Mesenchymal stem cell (in vitro differentiated cells and primary cell): Measurements from ENCODE around the gene TRA2A.
"Not testable (repeated sequence)": the region's sequence is repeated elsewhere in the genome, so short reads cannot be mapped to it uniquely, and the experiment has no call there.

Experiments
- DNase-seq: peaks from one replicate; pipeline ENCODE4 v3.0.0-alpha.2; 2013
- H2AFZ ChIP-seq: one replicate; pipeline ENCODE4 v1.6.1; 2013; ENCODE audit warnings: low read depth, mild to moderate bottlenecking, control low read depth, inconsistent platforms, low read length, moderate library complexity
- H2AK5ac ChIP-seq: 2 replicates; pipeline ENCODE4 v1.6.1; 2013; ENCODE audit warnings: low read length, moderate library complexity, mild to moderate bottlenecking, inconsistent platforms; ENCODE audit not compliant: severe bottlenecking
- H2BK120ac ChIP-seq: one replicate; pipeline ENCODE4 v1.6.1; 2013; ENCODE audit warnings: low read depth, mild to moderate bottlenecking, inconsistent platforms, low read length, moderate library complexity
- H2BK12ac ChIP-seq, 2 experiments: one replicate each; pipeline ENCODE4 v1.6.1; 2013; ENCODE audit warnings: inconsistent platforms in 2 of 2, low read length in 2 of 2, mild to moderate bottlenecking in 2 of 2, moderate library complexity in 2 of 2, control low read depth in 1 of 2
- H2BK15ac ChIP-seq: one replicate; pipeline ENCODE4 v1.6.1; 2013; ENCODE audit warnings: mild to moderate bottlenecking, low read depth, inconsistent platforms; ENCODE audit not compliant: poor library complexity, severe bottlenecking
- H2BK5ac ChIP-seq: 2 replicates; pipeline ENCODE4 v1.6.1; 2013; ENCODE audit warnings: low read depth, mild to moderate bottlenecking, low read length, control low read depth, inconsistent platforms; ENCODE audit not compliant: poor library complexity, severe bottlenecking
- H3K14ac ChIP-seq, 2 experiments: one replicate each; pipeline ENCODE4 v1.6.1; 2013; ENCODE audit warnings: inconsistent platforms in 2 of 2, low read length in 2 of 2, control low read depth in 1 of 2, mild to moderate bottlenecking in 1 of 2, moderate library complexity in 1 of 2
- H3K18ac ChIP-seq, 2 experiments: one replicate each; pipeline ENCODE4 v1.6.1; 2013; ENCODE audit warnings: inconsistent platforms in 2 of 2, low read length in 2 of 2, control low read depth in 1 of 2, low read depth in 1 of 2, mild to moderate bottlenecking in 1 of 2
- H3K23ac ChIP-seq, 2 experiments: one replicate each; pipeline ENCODE4 v1.6.1; 2013; ENCODE audit warnings: inconsistent platforms in 2 of 2, low read length in 2 of 2, mild to moderate bottlenecking in 2 of 2, moderate library complexity in 2 of 2, control low read depth in 1 of 2
- H3K27ac ChIP-seq: 2 replicates; pipeline ENCODE4 v1.5.1; 2013; ENCODE audit warnings: mild to moderate bottlenecking, moderate library complexity, low read length, control low read depth, inconsistent platforms; ENCODE audit not compliant: poor library complexity, severe bottlenecking
- H3K27me3 ChIP-seq, 2 experiments: 2 replicates each; pipeline versions ENCODE4 v1.6.1 to v1.7.0; 2013; ENCODE audit warnings: low read length in 2 of 2, mild to moderate bottlenecking in 2 of 2, moderate library complexity in 2 of 2, control low read depth in 1 of 2, inconsistent platforms in 1 of 2; ENCODE audit not compliant: control insufficient read depth in 1 of 2, insufficient read depth in 1 of 2
- H3K36me3 ChIP-seq, 2 experiments: 2 replicates each; pipeline versions ENCODE4 v1.6.1 to v1.7.0; 2013; ENCODE audit warnings: low read length in 2 of 2, control low read depth in 1 of 2, inconsistent platforms in 1 of 2, low read depth in 1 of 2, mild to moderate bottlenecking in 1 of 2; ENCODE audit not compliant: insufficient read depth in 2 of 2, control insufficient read depth in 1 of 2
- H3K4ac ChIP-seq, 2 experiments: one replicate each; pipeline ENCODE4 v1.6.1; 2013; ENCODE audit warnings: inconsistent platforms in 2 of 2, low read length in 2 of 2, mild to moderate bottlenecking in 2 of 2, moderate library complexity in 2 of 2, control low read depth in 1 of 2, low read depth in 1 of 2
- H3K4me1 ChIP-seq: 2 replicates; pipeline ENCODE4 v1.6.1; 2013; ENCODE audit warnings: low read depth, low read length, control low read depth; ENCODE audit not compliant: control insufficient read depth, insufficient read depth
- H3K4me2 ChIP-seq: 2 replicates; pipeline ENCODE4 v1.6.1; 2013; ENCODE audit warnings: low read length, mild to moderate bottlenecking, inconsistent platforms; ENCODE audit not compliant: poor library complexity, severe bottlenecking
- H3K4me3 ChIP-seq, 2 experiments: 2 replicates each; pipeline versions ENCODE4 v1.5.1 to v1.7.0; 2013; ENCODE audit warnings: low read length in 2 of 2, mild to moderate bottlenecking in 2 of 2, control low read depth in 1 of 2, low read depth in 1 of 2; ENCODE audit not compliant: insufficient read depth in 1 of 2
- H3K79me1 ChIP-seq: replicated peaks from 2 replicates; pipeline ENCODE4 v1.6.1; 2013; ENCODE audit warnings: mild to moderate bottlenecking, control low read depth, low read length, inconsistent platforms; ENCODE audit not compliant: poor library complexity, severe bottlenecking
- H3K9ac ChIP-seq: 2 replicates; pipeline ENCODE4 v1.7.0; 2013; ENCODE audit warnings: mild to moderate bottlenecking, low read length, moderate library complexity
- H3K9me3 ChIP-seq: 2 replicates; pipeline ENCODE4 v1.7.0; 2013; ENCODE audit warnings: mild to moderate bottlenecking, low read length; ENCODE audit not compliant: control insufficient read depth
- H4K8ac ChIP-seq: one replicate; pipeline ENCODE4 v1.6.1; 2013; ENCODE audit warnings: inconsistent platforms, mild to moderate bottlenecking, low read length, moderate library complexity
- H4K91ac ChIP-seq: one replicate; pipeline ENCODE4 v1.6.1; 2013; ENCODE audit warnings: mild to moderate bottlenecking, low read length, inconsistent platforms
- WGBS: methylation state at CpG from one replicate; pipeline ENCODE4 v1.1.7; 2013; ENCODE audit warnings: mixed read lengths; 5-methylcytosine and 5-hydroxymethylcytosine counted together

Gene TRA2A

GRCh38 chr7:23488714-23489113 is 43.1 kb downstream of the TRA2A start:
- not testable (repeated sequence) for H3K18ac ChIP-seq, H2AFZ ChIP-seq, H3K4me1 ChIP-seq, H3K27me3 ChIP-seq, H2BK15ac ChIP-seq, H3K4ac ChIP-seq, H3K27ac ChIP-seq, H3K4me2 ChIP-seq, H2BK120ac ChIP-seq, H3K79me1 ChIP-seq, H3K9me3 ChIP-seq, H2AK5ac ChIP-seq, H2BK12ac ChIP-seq, H3K36me3 ChIP-seq, DNase-seq, H2BK5ac ChIP-seq, H3K4me3 ChIP-seq, H3K9ac ChIP-seq, H4K8ac ChIP-seq, H3K14ac ChIP-seq, H3K23ac ChIP-seq, H4K91ac ChIP-seq
- WGBS, result 100% methylated on average over 1 of the region's 13 CpGs

- H2AK5ac ChIP-seq, result no peak overlapping the region
- no peak overlapping the region for H2BK12ac ChIP-seq
- H3K18ac ChIP-seq, result no peak overlapping the region
- DNase-seq, result no peak
- H4K8ac ChIP-seq, result no peak overlapping the region
- no peaks in the 10 kb centered on the region for H3K36me3 ChIP-seq
- no peaks in the 10 kb centered on the region for H3K27me3 ChIP-seq
- no peaks in the 10 kb centered on the region for H3K79me1 ChIP-seq
- 72% methylated on average over 3 of the region's 4 CpGs for WGBS
- H3K4me1 ChIP-seq, result no peaks in the 10 kb centered on the region
- H2AFZ ChIP-seq, result no peak overlapping the region
- no peak overlapping the region for H3K4me3 ChIP-seq
- no peaks in the 10 kb centered on the region for H3K9me3 ChIP-seq
- no peak overlapping the region for H3K23ac ChIP-seq
- H4K91ac ChIP-seq, result no peak overlapping the region
- no peak overlapping the region for H3K4me2 ChIP-seq
- no peak overlapping the region for H2BK15ac ChIP-seq
- no peak overlapping the region for H3K4ac ChIP-seq
- no peak overlapping the region for H3K27ac ChIP-seq
- no peak overlapping the region for H2BK120ac ChIP-seq
- no peak overlapping the region for H3K14ac ChIP-seq
- H2BK5ac ChIP-seq, result no peak overlapping the region
- H3K9ac ChIP-seq, result no peak overlapping the region
Observed at GRCh38 chr7:23487670-23488069, 44.1 kb downstream of the TRA2A start.

- Histone ChIP-seq H3K79me1 (no peaks in the 10 kb centered on the region), H3K18ac (no peak overlapping the region), H2BK120ac (no peak overlapping the region), H2BK5ac (no peak overlapping the region), H3K4me1 (no peaks in the 10 kb centered on the region), H3K4me2 (no peak overlapping the region), H3K14ac (no peak overlapping the region), H3K4ac (no peak overlapping the region), H4K8ac (no peak overlapping the region), H3K9ac (no peak overlapping the region), H3K9me3 (no peaks in the 10 kb centered on the region), H3K23ac (no peak overlapping the region), H3K4me3 (no peak overlapping the region), H3K36me3 (no peaks in the 10 kb centered on the region), H2AK5ac (no peak overlapping the region), H2AFZ (no peak overlapping the region), H2BK12ac (no peak overlapping the region), H3K27me3 (peaks cover 0 to 5% of the 10 kb centered on the region in 2 experiments), H2BK15ac (no peak overlapping the region), H4K91ac (no peak overlapping the region), H3K27ac (no peak overlapping the region)
- WGBS, result 94% methylated on average over 8 of the region's 13 CpGs
- no peak for DNase-seq
Observed at GRCh38 chr7:23486002-23486773, 45.6 kb downstream of the TRA2A start.

- DNase-seq, result no peak
- Histone ChIP-seq H2AK5ac (no peak overlapping the region), H2BK120ac (no peak overlapping the region), H3K18ac (no peak overlapping the region), H3K79me1 (no peaks in the 10 kb centered on the region), H3K14ac (no peak overlapping the region), H2BK5ac (no peak overlapping the region), H3K4me3 (no peak overlapping the region), H3K9ac (no peak overlapping the region), H3K27me3 (peaks cover 0 to 34% of the 10 kb centered on the region in 2 experiments), H3K27ac (no peak overlapping the region), H4K8ac (no peak overlapping the region), H3K4ac (no peak overlapping the region), H2BK12ac (no peak overlapping the region), H3K4me2 (no peak overlapping the region), H4K91ac (no peak overlapping the region), H2AFZ (no peak overlapping the region), H3K36me3 (no peaks in the 10 kb centered on the region), H3K23ac (no peak overlapping the region), H2BK15ac (no peak overlapping the region), H3K4me1 (no peaks in the 10 kb centered on the region), H3K9me3 (no peaks in the 10 kb centered on the region)
- WGBS, result 100% methylated on average over 3 of the region's 4 CpGs
Observed at GRCh38 chr7:23482686-23483085, 49.1 kb downstream of the TRA2A start.
